ENCODE results near the gene PPCS.

DNA sequence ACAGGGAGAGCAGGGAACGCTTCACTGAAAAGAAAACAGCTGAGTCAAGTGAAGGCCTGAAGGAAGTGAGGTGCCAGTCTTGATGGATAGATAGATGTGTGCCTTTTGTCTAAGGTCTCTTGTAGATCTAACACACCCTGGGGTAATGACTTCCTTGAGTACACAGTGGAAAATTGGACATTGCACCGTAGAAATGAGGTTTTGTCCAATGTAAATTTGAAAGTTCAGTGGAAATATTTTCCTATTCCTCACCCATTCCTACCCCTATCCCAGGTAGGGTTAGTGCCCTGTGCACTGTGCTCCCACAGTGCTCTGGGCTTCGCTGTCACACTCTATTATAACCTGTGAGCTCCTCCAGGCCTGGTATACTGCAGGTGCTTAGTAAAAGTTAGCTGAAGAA is 24.8 kb upstream of the PPCS start:
- TF ChIP-seq CTCF (IDR thresholded peaks at IDR 0.05; ENCODE audit: borderline replicate concordance, extremely low read depth, low read length, poor library complexity, severe bottlenecking), result no peak
- no peak for TF ChIP-seq EZH2 (IDR thresholded peaks at IDR 0.05; ENCODE audit: borderline replicate concordance, low read depth, low read length, severe bottlenecking)

Data from DND-41 (cell line).